Smooth muscle cell (in vitro differentiated cells): ENCODE results near the gene NANP. TPM values are rescaled to one million over a fixed set of nuclear protein-coding genes. Genes with fewer than 3 reads are reported as not detected.
"Not testable (repeated sequence)": the region's sequence is repeated elsewhere in the genome, so short reads cannot be mapped to it uniquely, and the experiment has no call there.

Source experiments
- DNase-seq: peaks from one replicate; lab custom pipeline; 2025; ENCODE audit not compliant: unreplicated experiment; lab: John Stamatoyannopoulos, UW
- H2AFZ ChIP-seq: fragments of 200-600 bp; sonication (generic); 2 replicates; pipeline ENCODE4 v1.6.0; 2016; ENCODE audit warnings: antibody characterized with exemption, low read depth, mild to moderate bottlenecking
- H3F3A ChIP-seq: fragments of 200-600 bp; sonication (generic); 2 replicates; pipeline ENCODE4 v1.6.0; 2017; ENCODE audit warnings: antibody characterized with exemption, low read depth
- H3K27ac ChIP-seq: fragments of 200-600 bp; sonication (generic); 2 replicates; pipeline ENCODE4 v1.5.1; 2016; ENCODE audit warnings: low read depth, mild to moderate bottlenecking
- H3K27me3 ChIP-seq: fragments of 200-600 bp; sonication (generic); 2 replicates; pipeline ENCODE4 v1.6.1; 2016; ENCODE audit warnings: low read depth, mild to moderate bottlenecking
- H3K36me3 ChIP-seq: fragments of 200-600 bp; sonication (generic); 2 replicates; pipeline ENCODE4 v1.5.1; 2016; ENCODE audit warnings: low read depth
- H3K4me1 ChIP-seq: fragments of 200-600 bp; sonication (generic); 2 replicates; pipeline ENCODE4 v1.5.1; 2016; ENCODE audit warnings: low read depth
- H3K4me2 ChIP-seq: fragments of 200-600 bp; sonication (generic); 2 replicates; pipeline ENCODE4 v1.6.0; 2016; ENCODE audit warnings: mild to moderate bottlenecking
- H3K4me3 ChIP-seq: fragments of 200-600 bp; sonication (generic); 2 replicates; pipeline ENCODE4 v1.5.1; 2016; ENCODE audit warnings: mild to moderate bottlenecking
- H3K79me2 ChIP-seq: fragments of 200-600 bp; sonication (generic); 2 replicates; pipeline ENCODE4 v1.6.0; 2016; ENCODE audit warnings: low read depth, mild to moderate bottlenecking
- H3K9ac ChIP-seq: fragments of 200-600 bp; sonication (generic); 2 replicates; pipeline ENCODE4 v1.6.0; 2016; ENCODE audit warnings: low read depth
- H3K9me3 ChIP-seq: fragments of 200-600 bp; sonication (generic); replicated peaks from 2 replicates; pipeline ENCODE4 v1.5.1; 2016; ENCODE audit warnings: low read depth
- H4K20me1 ChIP-seq: fragments of 200-600 bp; sonication (generic); 2 replicates; pipeline ENCODE4 v1.6.0; 2016; ENCODE audit warnings: low read depth
- CTCF ChIP-seq: fragments of 200-600 bp; sonication (generic); IDR thresholded peaks from 2 replicates; pipeline ENCODE4 v1.5.1; 2017; ENCODE audit warnings: borderline replicate concordance, mild to moderate bottlenecking, antibody characterized with exemption; ENCODE audit not compliant: insufficient read depth, poor library complexity, severe bottlenecking
- WGBS: methylation state at CpG from one replicate; pipeline ENCODE4 v1.1.7; 2016; ENCODE audit warnings: low lambda C conversion rate; 5-methylcytosine and 5-hydroxymethylcytosine counted together
- polyA plus RNA-seq: library from polyadenylated mRNA; unstranded; fragments of >200 nt; fragmentation: Nextera tagmentation; extraction: Ambion mirVana; gene quantifications from 2 replicates; pipeline ENCODE4 v1.2.1, GENCODE V29; 2016
- total RNA-seq: library from RNA; depleted of rRNA; stranded (reverse); fragments of >200 nt; gene quantifications from 2 replicates; pipeline ENCODE4 v1.2.3, GENCODE V29; 2014

The NANP gene
- total and polyA plus RNA-seq, 2 experiments from 2014 or later = 3.6 to 6.5 TPM

- WGBS = 86% methylated on average over 2 of the region's 2 CpGs
- H4K20me1 ChIP-seq = no peaks in the 10 kb centered on the region
Measured at GRCh38 chr20:25601659-25602058, 22.2 kb downstream of the NANP start.

GRCh38 chr20:25600632-25601031 is 23.2 kb downstream of the NANP start:
- H3K4me3 ChIP-seq = no peak overlapping the region
- no peak for TF ChIP-seq CTCF
- DNase-seq = no peak
- H3K9me3 ChIP-seq = no peaks in the 10 kb centered on the region
- no peak overlapping the region for H3K4me2 ChIP-seq
- no peaks in the 10 kb centered on the region for H3K4me1 ChIP-seq
- no peaks in the 10 kb centered on the region for H3K79me2 ChIP-seq
- WGBS = 85% methylated on average over 10 of the region's 10 CpGs
- H3K9ac ChIP-seq = no peak overlapping the region
- no peaks in the 10 kb centered on the region for H3F3A ChIP-seq
- H2AFZ ChIP-seq = no peak overlapping the region
- H3K36me3 ChIP-seq = no peaks in the 10 kb centered on the region
- no peak overlapping the region for H3K27ac ChIP-seq
- H3K27me3 ChIP-seq = no peaks in the 10 kb centered on the region
- no peaks in the 10 kb centered on the region for H4K20me1 ChIP-seq

More at GRCh38 chr20:25601659-25602058, 22.2 kb downstream of the NANP start:
- Histone ChIP-seq H3K4me1 (no peaks in the 10 kb centered on the region), H3K4me3 (no peak overlapping the region), H3K9me3 (no peaks in the 10 kb centered on the region), H3K27ac (no peak overlapping the region), H2AFZ (no peak overlapping the region), H3K79me2 (no peaks in the 10 kb centered on the region), H3K9ac (no peak overlapping the region), H3K27me3 (no peaks in the 10 kb centered on the region), H3K36me3 (no peaks in the 10 kb centered on the region), H3F3A (no peaks in the 10 kb centered on the region), H3K4me2 (no peak overlapping the region)
- no peak for TF ChIP-seq CTCF
- no peak for DNase-seq

GRCh38 chr20:25592135-25592852 is 31.5 kb downstream of the NANP start:
- Histone ChIP-seq H3K4me2 (no peak overlapping the region), H3K9me3 (no peaks in the 10 kb centered on the region), H4K20me1 (no peaks in the 10 kb centered on the region), H3K4me1 (no peaks in the 10 kb centered on the region), H3K27ac (no peak overlapping the region), H3K36me3 (no peaks in the 10 kb centered on the region), H3K27me3 (no peaks in the 10 kb centered on the region), H3F3A (no peaks in the 10 kb centered on the region), H3K4me3 (no peak overlapping the region), H3K9ac (no peak overlapping the region), H3K79me2 (no peaks in the 10 kb centered on the region), H2AFZ (no peak overlapping the region)
- TF ChIP-seq CTCF = no peak
- WGBS = 92% methylated on average over 9 of the region's 9 CpGs
- DNase-seq = no peak

- H3F3A ChIP-seq, DNase-seq, H3K79me2 ChIP-seq, H3K9me3 ChIP-seq, H2AFZ ChIP-seq, H4K20me1 ChIP-seq, H3K27ac ChIP-seq, H3K4me1 ChIP-seq, H3K27me3 ChIP-seq, H3K4me3 ChIP-seq, H3K4me2 ChIP-seq, H3K36me3 ChIP-seq, H3K9ac ChIP-seq: not testable (repeated sequence)
- WGBS = 96% methylated on average over 4 of the region's 4 CpGs
Measured at GRCh38 chr20:25590778-25591177, 33.0 kb downstream of the NANP start.
